ENCODE results near the gene DAGLA.

- TF ChIP-seq CTCF (conservative IDR thresholded peaks at IDR 0.05) (no peak), EZH2 (IDR thresholded peaks at IDR 0.05; ENCODE audit: low read depth) (no peak)
Observed at GRCh38 chr11:61773356-61773755, 93.2 kb downstream of the DAGLA start.

All from PC-9 (cell line).